Neuronal stem cell (in vitro differentiated cells): ENCODE results near the gene PSTPIP1. TPM values are rescaled to one million over a fixed set of nuclear protein-coding genes. Genes with fewer than 3 reads are reported as not detected.

Experiments used
- DNase-seq: peaks from one replicate; pipeline ENCODE4 v3.0.0-alpha.2; 2013; ENCODE audit warnings: low spot score
- H2AFZ ChIP-seq: one replicate; pipeline ENCODE4 v1.6.1; 2013; ENCODE audit warnings: mild to moderate bottlenecking, low read length, inconsistent platforms
- H2AK5ac ChIP-seq: 2 replicates; pipeline ENCODE4 v1.6.1; 2013; ENCODE audit warnings: low read depth, mild to moderate bottlenecking, inconsistent platforms, low read length, moderate library complexity, mixed read lengths
- H2BK120ac ChIP-seq: 2 replicates; pipeline ENCODE4 v1.6.1; 2013; ENCODE audit warnings: low read depth, mild to moderate bottlenecking, inconsistent platforms, low read length, moderate library complexity, mixed read lengths
- H2BK12ac ChIP-seq: one replicate; pipeline ENCODE4 v1.6.1; 2013; ENCODE audit warnings: low read length, inconsistent platforms
- H2BK15ac ChIP-seq: 2 replicates; pipeline ENCODE4 v1.6.1; 2013; ENCODE audit warnings: mild to moderate bottlenecking, low read length, inconsistent platforms, mixed read lengths
- H2BK5ac ChIP-seq: one replicate; pipeline ENCODE4 v1.6.1; 2013; ENCODE audit warnings: inconsistent platforms, mild to moderate bottlenecking, low read length, moderate library complexity
- H3K14ac ChIP-seq: one replicate; pipeline ENCODE4 v1.6.1; 2013; ENCODE audit warnings: low read length, inconsistent platforms
- H3K18ac ChIP-seq: 2 replicates; pipeline ENCODE4 v1.6.1; 2013; ENCODE audit warnings: low read length, inconsistent platforms
- H3K23ac ChIP-seq: 2 replicates; pipeline ENCODE4 v1.6.1; 2013; ENCODE audit warnings: low read depth, mild to moderate bottlenecking, mixed read lengths, low read length, inconsistent platforms; ENCODE audit not compliant: poor library complexity
- H3K27ac ChIP-seq: replicated peaks from 3 replicates; pipeline ENCODE4 v1.5.1; 2013; ENCODE audit warnings: low read length, inconsistent platforms
- H3K27me3 ChIP-seq, 3 experiments: 2 replicates each; pipeline ENCODE4 v1.6.1; 2013; ENCODE audit warnings: low read length in 3 of 3, mild to moderate bottlenecking in 2 of 3, inconsistent platforms in 1 of 3, low read depth in 1 of 3, mixed read lengths in 1 of 3, moderate library complexity in 1 of 3; ENCODE audit not compliant: control insufficient read depth in 3 of 3, insufficient read depth in 3 of 3
- H3K36me3 ChIP-seq, 2 donors: replicated peaks in 1 of 2; 2 replicates each; pipeline ENCODE4 v1.6.1; 2013; ENCODE audit warnings: low read length in 2 of 2; ENCODE audit not compliant: control insufficient read depth in 2 of 2, insufficient read depth in 2 of 2
- H3K4ac ChIP-seq: 2 replicates; pipeline ENCODE4 v1.6.1; 2013; ENCODE audit warnings: inconsistent platforms, mild to moderate bottlenecking, low read length, moderate library complexity
- H3K4me1 ChIP-seq, 2 donors: 1 replicate in 1 of 2; 2 replicates in 1 of 2; pipeline ENCODE4 v1.6.1; 2013; ENCODE audit warnings: low read length in 2 of 2, low read depth in 1 of 2; ENCODE audit not compliant: control insufficient read depth in 2 of 2, insufficient read depth in 1 of 2
- H3K4me2 ChIP-seq: one replicate; pipeline ENCODE4 v1.6.1; 2013; ENCODE audit warnings: mild to moderate bottlenecking, low read length, inconsistent platforms; ENCODE audit not compliant: insufficient read depth, poor library complexity, severe bottlenecking
- H3K4me3 ChIP-seq, 2 donors: 2 replicates each; pipeline ENCODE4 v1.5.1; 2013; ENCODE audit warnings: low read length in 2 of 2, mild to moderate bottlenecking in 2 of 2, inconsistent platforms in 1 of 2, moderate library complexity in 1 of 2
- H3K79me1 ChIP-seq: one replicate; pipeline ENCODE4 v1.6.1; 2013; ENCODE audit warnings: low read depth, mild to moderate bottlenecking, inconsistent platforms, low read length, moderate library complexity
- H3K9ac ChIP-seq: one replicate; pipeline ENCODE4 v1.6.1; 2013; ENCODE audit warnings: mild to moderate bottlenecking, low read depth, low read length, inconsistent platforms; ENCODE audit not compliant: poor library complexity
- H3K9me3 ChIP-seq, 2 donors: replicated peaks in 1 of 2; 2 replicates each; pipeline versions ENCODE3 to v1.6.1; 2013; ENCODE audit warnings: low read length in 2 of 2, mild to moderate bottlenecking in 2 of 2, inconsistent platforms in 1 of 2, low read depth in 1 of 2, mixed read lengths in 1 of 2, moderate library complexity in 1 of 2; ENCODE audit not compliant: control insufficient read depth in 2 of 2, insufficient read depth in 1 of 2
- H4K8ac ChIP-seq: one replicate; pipeline ENCODE4 v1.6.1; 2013; ENCODE audit warnings: low read depth, mild to moderate bottlenecking, inconsistent platforms, low read length, moderate library complexity
- H4K91ac ChIP-seq: one replicate; pipeline ENCODE4 v1.6.1; 2013; ENCODE audit warnings: low read length, low read depth, mild to moderate bottlenecking, inconsistent platforms; ENCODE audit not compliant: poor library complexity
- WGBS, 2 donors: extraction: QIAGEN DNeasy Blood & Tissue Kit; methylation state at CpG; one replicate each; pipeline ENCODE4 v1.1.7; 2013; ENCODE audit warnings: missing lambda C conversion rate in 2 of 2, mixed read lengths in 1 of 2; ENCODE audit not compliant: insufficient read length in 2 of 2, insufficient replicate concordance in 1 of 2; ENCODE audit errors: extremely low coverage in 2 of 2; 5-methylcytosine and 5-hydroxymethylcytosine counted together
- polyA plus RNA-seq, 2 experiments: library from polyadenylated mRNA; stranded (reverse); fragments of 200-250 nt; gene quantifications; one replicate each; pipeline ENCODE4 v1.2.3, GENCODE V29; 2013

PSTPIP1 gene
- polyA plus RNA-seq (2013, experiment 1 of 2): 2.0 TPM
- polyA plus RNA-seq (2013, experiment 2 of 2): 1.8 TPM

- H2BK120ac ChIP-seq: peak within 1 kb of the TSS; percentile 21
- no peaks in the 10 kb centered on the region for H3K79me1 ChIP-seq
- no peak within 1 kb of the TSS for H4K8ac ChIP-seq
- H3K9me3 ChIP-seq: no peaks in the 10 kb centered on the region
- no peak within 1 kb of the TSS for H3K4ac ChIP-seq
- H3K18ac ChIP-seq: peak within 1 kb of the TSS; percentile 52
- no peak within 1 kb of the TSS for H3K4me3 ChIP-seq
- peaks cover 0 to 60% (median 0%) of the 10 kb centered on the region in 3 experiments for H3K27me3 ChIP-seq
- peak within 1 kb of the TSS; percentile 82 for H2AFZ ChIP-seq
- peak within 1 kb of the TSS; percentile 12 for H3K23ac ChIP-seq
- H2AK5ac ChIP-seq: peak within 1 kb of the TSS; percentile 36
- H3K14ac ChIP-seq: peak within 1 kb of the TSS; percentile 63
- no peak for DNase-seq
- H2BK12ac ChIP-seq: peak within 1 kb of the TSS; percentile 24
- H4K91ac ChIP-seq: no peak within 1 kb of the TSS
- H2BK5ac ChIP-seq: peak within 1 kb of the TSS; percentile 44
- no peak within 1 kb of the TSS for H3K27ac ChIP-seq
- peaks cover 0 to 5% of the 10 kb centered on the region in 2 donors for H3K4me1 ChIP-seq
- WGBS, 2 donors: no CpG with 5 or more reads among the region's 28 CpGs
- H2BK15ac ChIP-seq: peak within 1 kb of the TSS; percentile 54
- no peak within 1 kb of the TSS for H3K4me2 ChIP-seq
- no peaks in the 10 kb centered on the region for H3K36me3 ChIP-seq
- no peak within 1 kb of the TSS for H3K9ac ChIP-seq
Observed at GRCh38 chr15:76994971-76995945, at the start of gene PSTPIP1. PSTPIP1 (plus strand) TSS chr15:76995126; CDS start chr15:76995574, 448 bp downstream.

- DNase-seq: no peak
- H3K9ac ChIP-seq: no peak overlapping the region
- WGBS, 2 donors: no CpG with 5 or more reads among the region's 2 CpGs
- H3K27me3 ChIP-seq: no peaks in the 10 kb centered on the region
- H3K18ac ChIP-seq: no peak overlapping the region
- peaks cover 16 to 97% of the 10 kb centered on the region in 2 donors for H3K36me3 ChIP-seq
- no peak overlapping the region for H2BK15ac ChIP-seq
- H4K8ac ChIP-seq: no peak overlapping the region
- peaks cover 2% of the 10 kb centered on the region for H3K79me1 ChIP-seq
- H3K4me3 ChIP-seq: no peak overlapping the region
- no peak overlapping the region for H2BK12ac ChIP-seq
- H3K23ac ChIP-seq: no peak overlapping the region
- H2BK120ac ChIP-seq: no peak overlapping the region
- no peak overlapping the region for H3K27ac ChIP-seq
- H3K4me2 ChIP-seq: no peak overlapping the region
- no peak overlapping the region for H2AK5ac ChIP-seq
- no peak overlapping the region for H3K14ac ChIP-seq
- no peaks in the 10 kb centered on the region for H3K4me1 ChIP-seq
- H4K91ac ChIP-seq: no peak overlapping the region
- H3K4ac ChIP-seq: no peak overlapping the region
- H3K9me3 ChIP-seq: no peaks in the 10 kb centered on the region
- H2AFZ ChIP-seq: no peak overlapping the region
- H2BK5ac ChIP-seq: no peak overlapping the region
Observed at GRCh38 chr15:76945494-76946093, 49.3 kb upstream of the PSTPIP1 start.

- WGBS, 2 donors: no CpG with 5 or more reads among the region's 3 CpGs
- Histone ChIP-seq H4K8ac (no peak overlapping the region), H3K14ac (no peak overlapping the region), H4K91ac (no peak overlapping the region), H3K36me3 (peaks cover 20 to 94% of the 10 kb centered on the region in 2 donors), H3K27me3 (no peaks in the 10 kb centered on the region), H3K4me1 (no peaks in the 10 kb centered on the region), H2BK120ac (no peak overlapping the region), H3K79me1 (no peaks in the 10 kb centered on the region), H3K9me3 (no peaks in the 10 kb centered on the region), H2AFZ (no peak overlapping the region), H2AK5ac (no peak overlapping the region), H2BK15ac (no peak overlapping the region), H3K4ac (no peak overlapping the region), H2BK5ac (no peak overlapping the region), H2BK12ac (no peak overlapping the region), H3K23ac (no peak overlapping the region), H3K27ac (no peak overlapping the region), H3K4me2 (no peak overlapping the region), H3K9ac (no peak overlapping the region), H3K4me3 (no peak overlapping the region), H3K18ac (no peak overlapping the region)
- DNase-seq: no peak
Observed at GRCh38 chr15:76947454-76947853, 47.5 kb upstream of the PSTPIP1 start.

GRCh38 chr15:76951220-76951619 lies 43.7 kb upstream of the PSTPIP1 start:
- Histone ChIP-seq H2BK120ac (no peak overlapping the region), H3K27ac (no peak overlapping the region)
- no CpG with 5 or more reads among the region's 1 CpG for WGBS, 2 donors

More at GRCh38 chr15:76951220-76951619, 43.7 kb upstream of the PSTPIP1 start:
- DNase-seq: no peak
- H3K14ac ChIP-seq: no peak overlapping the region
- no peak overlapping the region for H3K23ac ChIP-seq
- no peaks in the 10 kb centered on the region for H3K9me3 ChIP-seq
- no peak overlapping the region for H3K4ac ChIP-seq
- peaks cover 15 to 60% of the 10 kb centered on the region in 2 donors for H3K36me3 ChIP-seq
- no peak overlapping the region for H4K91ac ChIP-seq
- no peaks in the 10 kb centered on the region for H3K4me1 ChIP-seq
- no peak overlapping the region for H3K9ac ChIP-seq
- H3K4me3 ChIP-seq: no peak overlapping the region
- no peak overlapping the region for H2BK12ac ChIP-seq
- H3K79me1 ChIP-seq: no peaks in the 10 kb centered on the region
- H2AFZ ChIP-seq: no peak overlapping the region
- no peak overlapping the region for H3K4me2 ChIP-seq
- no peak overlapping the region for H4K8ac ChIP-seq
- no peak overlapping the region for H2AK5ac ChIP-seq
- H2BK5ac ChIP-seq: no peak overlapping the region
- no peak overlapping the region for H3K18ac ChIP-seq
- no peaks in the 10 kb centered on the region for H3K27me3 ChIP-seq
- no peak overlapping the region for H2BK15ac ChIP-seq
